Neural cell (in vitro differentiated cells): Measurements from ENCODE around the gene FAM163B.

Experiments
- EP300 ChIP-seq: fragments of 450-650 bp; conservative IDR thresholded peaks from 2 replicates; pipeline ENCODE4 v1.6.1; 2014; ENCODE audit warnings: antibody characterized with exemption, mild to moderate bottlenecking, moderate library complexity; ENCODE audit not compliant: poor library complexity, severe bottlenecking
- TAF1 ChIP-seq: IDR thresholded peaks from 2 replicates; pipeline ENCODE4 v1.6.1; 2012; ENCODE audit warnings: low read depth
- TF ChIP-seq, protein P1 (sequence below): fragments of 450-650 bp; IDR thresholded peaks from 2 replicates; pipeline ENCODE4 v1.5.1; 2014; ENCODE audit warnings: antibody characterized with exemption, mild to moderate bottlenecking, moderate library complexity; ENCODE audit not compliant: poor library complexity, severe bottlenecking

DNA sequence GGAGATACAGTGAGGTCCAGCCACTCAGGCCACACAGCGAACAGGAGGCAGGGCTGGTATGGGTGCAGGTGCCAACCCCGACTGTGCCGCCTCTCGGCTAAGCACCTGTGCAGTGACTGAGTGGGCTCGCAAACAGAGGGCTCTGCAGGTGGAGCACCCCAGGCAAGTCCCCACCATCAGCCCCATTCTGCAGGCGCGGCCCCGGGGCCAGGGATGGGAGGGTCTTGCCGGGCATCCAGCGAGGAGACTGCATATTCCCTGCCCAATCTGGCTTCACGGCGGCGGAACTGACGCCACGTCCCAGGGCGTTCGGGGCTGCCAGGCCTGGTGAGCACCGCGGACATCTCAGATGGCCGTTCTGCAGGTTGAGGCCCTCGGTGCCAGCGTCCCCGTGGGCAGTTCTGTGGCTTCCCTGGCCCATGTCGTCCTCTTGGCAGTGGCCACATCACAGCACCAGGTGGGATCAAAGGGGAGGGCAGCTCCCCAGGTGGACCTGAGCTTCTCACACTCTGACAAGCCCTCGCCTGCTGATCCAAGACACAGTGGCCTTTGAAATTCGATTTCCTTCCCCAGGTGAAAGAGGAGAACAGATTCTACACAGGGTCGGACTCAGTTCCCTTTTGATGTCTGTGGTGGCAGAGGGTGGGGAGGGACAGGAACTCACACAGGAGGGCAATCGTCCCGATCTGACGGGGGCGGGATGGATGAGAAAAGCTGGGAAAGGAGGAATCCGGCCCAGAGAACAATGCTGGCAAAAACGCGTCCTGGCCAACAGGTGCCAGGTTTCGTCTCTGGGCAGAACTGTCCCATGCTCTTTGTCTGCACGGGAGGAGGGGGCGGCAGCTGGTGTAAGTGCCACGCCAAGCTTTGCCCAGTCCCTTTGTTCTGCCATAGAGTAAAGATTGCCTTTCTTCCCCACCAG is 45.8 kb upstream of the FAM163B start:
- TF ChIP-seq, protein P1, sequence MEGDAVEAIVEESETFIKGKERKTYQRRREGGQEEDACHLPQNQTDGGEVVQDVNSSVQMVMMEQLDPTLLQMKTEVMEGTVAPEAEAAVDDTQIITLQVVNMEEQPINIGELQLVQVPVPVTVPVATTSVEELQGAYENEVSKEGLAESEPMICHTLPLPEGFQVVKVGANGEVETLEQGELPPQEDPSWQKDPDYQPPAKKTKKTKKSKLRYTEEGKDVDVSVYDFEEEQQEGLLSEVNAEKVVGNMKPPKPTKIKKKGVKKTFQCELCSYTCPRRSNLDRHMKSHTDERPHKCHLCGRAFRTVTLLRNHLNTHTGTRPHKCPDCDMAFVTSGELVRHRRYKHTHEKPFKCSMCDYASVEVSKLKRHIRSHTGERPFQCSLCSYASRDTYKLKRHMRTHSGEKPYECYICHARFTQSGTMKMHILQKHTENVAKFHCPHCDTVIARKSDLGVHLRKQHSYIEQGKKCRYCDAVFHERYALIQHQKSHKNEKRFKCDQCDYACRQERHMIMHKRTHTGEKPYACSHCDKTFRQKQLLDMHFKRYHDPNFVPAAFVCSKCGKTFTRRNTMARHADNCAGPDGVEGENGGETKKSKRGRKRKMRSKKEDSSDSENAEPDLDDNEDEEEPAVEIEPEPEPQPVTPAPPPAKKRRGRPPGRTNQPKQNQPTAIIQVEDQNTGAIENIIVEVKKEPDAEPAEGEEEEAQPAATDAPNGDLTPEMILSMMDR: no peak
- TF ChIP-seq EP300 (no peak), TAF1 (no peak)
